T-helper 17 cell (primary cell): Measurements from ENCODE around the gene TCEAL1. TPM values are rescaled to one million over a fixed set of nuclear protein-coding genes. Genes with fewer than 3 reads are reported as not detected.
"Not testable (repeated sequence)": the region's sequence is repeated elsewhere in the genome, so short reads cannot be mapped to it uniquely, and the experiment has no call there.

Experiments used
- ATAC-seq: fragments of 150-1000 bp; cut with Tn5 transposase; 2 replicates; pipeline ENCODE4 v1.10.0; 2021; ENCODE audit warnings: mild to moderate bottlenecking, moderate library complexity
- DNase-seq, 3 donors: peaks; one replicate each; pipeline versions ENCODE4 v3.0.0 to v3.0.0-alpha.2; 2020 to 2021
- H3K9me3 ChIP-seq: one replicate; pipeline ENCODE4 v1.7.0; 2013; ENCODE audit warnings: low read length, mild to moderate bottlenecking; ENCODE audit not compliant: control insufficient read depth, poor library complexity, severe bottlenecking
- H3K27ac Mint-ChIP-seq: one replicate; pipeline ENCODE4 v1.8.0; 2022; ENCODE audit warnings: mild to moderate bottlenecking, moderate library complexity, mixed read lengths
- H3K27me3 Mint-ChIP-seq: one replicate; pipeline ENCODE4 v1.8.0; 2022; ENCODE audit warnings: mixed read lengths
- H3K36me3 Mint-ChIP-seq: one replicate; pipeline ENCODE4 v1.8.0; 2022; ENCODE audit warnings: low read depth, mixed read lengths
- H3K4me1 Mint-ChIP-seq: one replicate; pipeline ENCODE4 v1.8.0; 2022; ENCODE audit warnings: mild to moderate bottlenecking, mixed read lengths
- H3K4me3 Mint-ChIP-seq: one replicate; pipeline ENCODE4 v1.8.0; 2022; ENCODE audit warnings: mild to moderate bottlenecking, moderate library complexity, mixed read lengths
- total RNA-seq, 4 donors: library from RNA in 2 of 4; stranded (reverse) in 2 of 4; gene quantifications; one replicate each; pipeline ENCODE4 v1.2.3 and lab custom pipeline; 2022 to 2026

TCEAL1 gene
- total RNA-seq, 2 donors from 2014 or later = 3.7 to 4.7 TPM

- H3K9me3 ChIP-seq = no peaks in the 10 kb centered on the region
- Mint-ChIP-seq H3K4me1 (no peaks in the 10 kb centered on the region), H3K4me3 (no peak overlapping the region), H3K27me3 (peaks cover 4% of the 10 kb centered on the region), H3K36me3 (no peaks in the 10 kb centered on the region), H3K27ac (no peak overlapping the region)
- no peak for ATAC-seq
- DNase-seq = no peak
Measured at GRCh38 chrX:103644125-103644524, 15.3 kb downstream of the TCEAL1 start.

GRCh38 chrX:103647630-103648029 lies 18.9 kb downstream of the TCEAL1 start:
- H3K9me3 ChIP-seq = no peaks in the 10 kb centered on the region
- Mint-ChIP-seq H3K27me3 (no peaks in the 10 kb centered on the region), H3K4me1 (no peaks in the 10 kb centered on the region), H3K4me3 (no peak overlapping the region), H3K27ac (no peak overlapping the region), H3K36me3 (no peaks in the 10 kb centered on the region)
- ATAC-seq = no peak
- DNase-seq = no peak

GRCh38 chrX:103651151-103651773 lies 22.5 kb downstream of the TCEAL1 start:
- H3K36me3 Mint-ChIP-seq = no peaks in the 10 kb centered on the region
- no peak for DNase-seq
- H3K4me1 Mint-ChIP-seq = no peaks in the 10 kb centered on the region
- ATAC-seq = no peak
- H3K9me3 ChIP-seq = no peaks in the 10 kb centered on the region
- H3K4me3 Mint-ChIP-seq = no peak overlapping the region
- no peak overlapping the region for H3K27ac Mint-ChIP-seq
- no peaks in the 10 kb centered on the region for H3K27me3 Mint-ChIP-seq

GRCh38 chrX:103655230-103656000 lies 26.6 kb downstream of the TCEAL1 start:
- not testable (repeated sequence) for H3K36me3 Mint-ChIP-seq, H3K4me3 Mint-ChIP-seq, DNase-seq, H3K27me3 Mint-ChIP-seq, H3K4me1 Mint-ChIP-seq, H3K9me3 ChIP-seq, H3K27ac Mint-ChIP-seq, ATAC-seq

GRCh38 chrX:103656617-103657016 lies 27.8 kb downstream of the TCEAL1 start:
- Mint-ChIP-seq H3K36me3 (no peaks in the 10 kb centered on the region), H3K4me1 (no peaks in the 10 kb centered on the region), H3K4me3 (no peak overlapping the region), H3K27me3 (no peaks in the 10 kb centered on the region), H3K27ac (no peak overlapping the region)
- ATAC-seq = no peak
- no peaks in the 10 kb centered on the region for H3K9me3 ChIP-seq
- no peak for DNase-seq

GRCh38 chrX:103657066-103657465 lies 28.3 kb downstream of the TCEAL1 start:
- not testable (repeated sequence) for H3K36me3 Mint-ChIP-seq, H3K27me3 Mint-ChIP-seq, DNase-seq, H3K27ac Mint-ChIP-seq, H3K9me3 ChIP-seq, H3K4me1 Mint-ChIP-seq, H3K4me3 Mint-ChIP-seq, ATAC-seq

- Mint-ChIP-seq H3K36me3 (no peaks in the 10 kb centered on the region), H3K27me3 (peaks cover 2% of the 10 kb centered on the region), H3K4me1 (peaks cover 2% of the 10 kb centered on the region), H3K4me3 (no peak overlapping the region), H3K27ac (no peak overlapping the region)
- H3K9me3 ChIP-seq = no peaks in the 10 kb centered on the region
- ATAC-seq = no peak
- DNase-seq = no peak
Measured at GRCh38 chrX:103658681-103659433, 30.1 kb downstream of the TCEAL1 start.

GRCh38 chrX:103659460-103659859 lies 30.7 kb downstream of the TCEAL1 start:
- not testable (repeated sequence) for DNase-seq, H3K36me3 Mint-ChIP-seq, H3K4me1 Mint-ChIP-seq, H3K27ac Mint-ChIP-seq, ATAC-seq, H3K27me3 Mint-ChIP-seq, H3K4me3 Mint-ChIP-seq, H3K9me3 ChIP-seq

GRCh38 chrX:103663981-103664762 lies 35.4 kb downstream of the TCEAL1 start:
- H3K9me3 ChIP-seq = no peaks in the 10 kb centered on the region
- H3K27ac Mint-ChIP-seq = no peak overlapping the region
- H3K36me3 Mint-ChIP-seq = no peaks in the 10 kb centered on the region
- ATAC-seq (no peak), DNase-seq (no peak)
- no peak overlapping the region for H3K4me3 Mint-ChIP-seq
- H3K27me3 Mint-ChIP-seq = peaks cover 7% of the 10 kb centered on the region
- peaks cover 5% of the 10 kb centered on the region for H3K4me1 Mint-ChIP-seq

GRCh38 chrX:103666202-103667107 lies 37.7 kb downstream of the TCEAL1 start:
- ATAC-seq (no peak), DNase-seq (no peak)
- no peaks in the 10 kb centered on the region for H3K9me3 ChIP-seq
- Mint-ChIP-seq H3K36me3 (no peaks in the 10 kb centered on the region), H3K27me3 (peaks cover 7% of the 10 kb centered on the region), H3K4me1 (peaks cover 5% of the 10 kb centered on the region), H3K27ac (no peak overlapping the region), H3K4me3 (no peak overlapping the region)

GRCh38 chrX:103669745-103670144 lies 41.0 kb downstream of the TCEAL1 start:
- no peaks in the 10 kb centered on the region for H3K36me3 Mint-ChIP-seq
- no peaks in the 10 kb centered on the region for H3K4me1 Mint-ChIP-seq

More at GRCh38 chrX:103669745-103670144, 41.0 kb downstream of the TCEAL1 start:
- no peak overlapping the region for H3K4me3 Mint-ChIP-seq
- no peak for ATAC-seq
- DNase-seq = no peak
- no peaks in the 10 kb centered on the region for H3K9me3 ChIP-seq
- H3K27ac Mint-ChIP-seq = no peak overlapping the region
- no peaks in the 10 kb centered on the region for H3K27me3 Mint-ChIP-seq
